HG03039 (cell line): ENCODE data around the gene PTPRG.

Experiments used
- ATAC-seq: cut with Tn5 transposase; IDR thresholded peaks from one replicate; pipeline ENCODE4 v1.9.1; 2021; ENCODE audit warnings: mild to moderate bottlenecking, moderate library complexity; ENCODE audit not compliant: unreplicated experiment

Gene PTPRG

GRCh38 chr3:61562042-61562720 lies 810 bp downstream of the PTPRG start:
- no peak for ATAC-seq

- no peak for ATAC-seq
Observed at GRCh38 chr3:61562721-61563312, 1.4 kb downstream of the PTPRG start.

- no peak for ATAC-seq
Observed at GRCh38 chr3:61563313-61564271, 2.2 kb downstream of the PTPRG start.

GRCh38 chr3:61564395-61565059 lies 3.2 kb downstream of the PTPRG start:
- ATAC-seq, result no peak

GRCh38 chr3:61565569-61565968 lies 4.2 kb downstream of the PTPRG start:
- no peak for ATAC-seq

- no peak for ATAC-seq
Observed at GRCh38 chr3:61568127-61568526, 6.8 kb downstream of the PTPRG start.

GRCh38 chr3:61569856-61570580 lies 8.6 kb downstream of the PTPRG start:
- no peak for ATAC-seq

DNA sequence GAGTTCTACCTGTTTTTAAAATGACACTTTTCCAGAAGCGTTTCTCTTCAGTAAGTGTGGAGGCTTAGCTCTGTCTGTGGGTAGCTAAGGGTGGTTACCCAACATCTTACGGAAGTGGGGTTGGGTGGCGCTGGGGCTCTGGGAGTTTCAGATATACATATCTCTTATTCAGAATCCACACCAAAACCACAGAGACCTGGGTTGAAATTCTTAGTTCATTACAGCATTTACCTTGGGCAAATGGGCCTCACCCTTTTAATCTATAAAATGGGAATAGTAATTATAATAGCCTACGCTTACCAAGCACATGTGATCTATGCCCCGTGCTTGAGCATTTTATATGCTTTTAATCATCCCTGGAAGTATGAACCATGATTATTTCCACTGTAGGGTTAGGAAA lies 9.4 kb downstream of the PTPRG start:
- ATAC-seq, result no peak

- ATAC-seq, result no peak
Observed at GRCh38 chr3:61571516-61572336, 10.4 kb downstream of the PTPRG start.

- ATAC-seq, result no peak
Observed at GRCh38 chr3:61572879-61573278, 11.5 kb downstream of the PTPRG start.

DNA sequence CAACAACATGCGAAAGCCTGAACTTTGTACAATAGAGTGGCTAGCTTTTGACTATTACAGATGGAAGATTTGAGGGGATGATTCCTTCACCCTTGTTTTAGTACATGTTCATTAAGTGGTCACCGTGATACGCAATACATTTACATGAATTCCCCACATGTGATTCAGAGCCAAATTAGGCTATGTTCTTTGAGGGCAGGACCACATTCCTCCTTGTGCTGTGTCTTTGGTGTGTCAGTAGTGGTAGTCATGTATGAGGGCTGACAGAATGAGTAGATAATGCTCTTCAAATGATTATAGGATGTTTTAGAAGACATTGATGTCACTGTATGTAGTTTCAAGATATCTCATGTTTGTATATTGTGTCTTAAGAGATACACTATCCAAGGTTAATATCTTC lies 12.1 kb downstream of the PTPRG start:
- no peak for ATAC-seq

GRCh38 chr3:61574854-61575253 lies 13.5 kb downstream of the PTPRG start:
- no peak for ATAC-seq

GRCh38 chr3:61575893-61576292 lies 14.5 kb downstream of the PTPRG start:
- no peak for ATAC-seq

GRCh38 chr3:61577760-61578159 lies 16.4 kb downstream of the PTPRG start:
- no peak for ATAC-seq

GRCh38 chr3:61578667-61579367 lies 17.4 kb downstream of the PTPRG start:
- ATAC-seq, result no peak

GRCh38 chr3:61579685-61580084 lies 18.3 kb downstream of the PTPRG start:
- ATAC-seq, result no peak

DNA sequence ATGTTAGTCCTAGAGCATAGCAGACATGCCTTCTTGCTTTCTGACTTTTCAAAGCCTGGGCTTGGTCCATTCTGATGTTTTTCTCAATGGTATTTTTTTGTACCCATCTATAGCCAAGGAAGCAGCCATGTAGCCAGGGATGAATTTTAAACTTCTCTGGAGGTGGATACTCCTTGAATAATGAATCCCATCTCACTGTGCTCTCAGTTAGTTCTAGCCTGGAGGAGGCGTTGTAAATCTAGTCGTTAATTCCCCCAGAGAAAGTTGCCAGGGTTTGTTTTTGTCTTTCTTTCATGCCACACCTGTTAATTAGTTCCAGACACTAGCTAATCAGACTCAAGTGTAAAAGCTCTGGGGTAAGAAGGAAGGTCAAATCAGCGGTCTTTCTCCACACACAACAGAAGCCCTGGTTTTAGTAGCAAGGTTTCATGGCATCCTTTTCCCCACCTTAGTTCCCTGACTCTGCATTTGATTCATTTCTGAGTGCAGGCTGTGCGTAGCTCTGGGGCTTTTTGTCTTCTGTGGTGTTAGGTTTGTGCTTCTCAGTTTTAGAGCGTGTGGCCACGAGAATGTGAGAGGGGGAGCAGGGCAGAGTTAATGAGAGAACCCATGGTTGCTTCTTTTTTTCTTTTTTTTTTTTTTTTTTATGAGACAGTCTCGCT lies 19.7 kb downstream of the PTPRG start:
- ATAC-seq, result no peak

- no peak for ATAC-seq
Observed at GRCh38 chr3:61582287-61582686, 20.9 kb downstream of the PTPRG start.

DNA sequence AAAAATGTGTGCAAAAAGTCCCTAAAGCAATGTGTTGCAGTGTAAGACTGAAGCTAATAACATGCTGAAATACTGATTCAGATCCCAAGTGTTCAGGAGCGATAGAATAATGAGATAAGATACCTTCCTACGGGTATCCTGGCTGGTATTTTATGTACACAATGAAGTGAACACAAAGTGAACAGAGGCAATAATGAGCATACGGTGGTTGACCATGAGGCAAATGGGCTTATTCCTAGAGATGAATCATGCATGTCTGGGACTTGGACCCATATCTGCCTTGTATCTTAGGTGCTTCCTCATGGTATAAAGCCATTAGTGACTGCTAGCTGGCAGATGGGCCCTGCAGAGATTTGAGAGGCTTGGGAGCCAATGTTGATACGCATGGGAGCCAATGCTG lies 21.5 kb downstream of the PTPRG start:
- no peak for ATAC-seq
